Caco-2 (cell line): ENCODE measurements around the gene CDON. TPM values are rescaled to one million over a fixed set of nuclear protein-coding genes. Genes with fewer than 3 reads are reported as not detected.

Source experiments
- BruUV-seq: library from RNA; stranded (reverse); fragments of 400-500 nt; replicated peaks from 2 replicates; lab custom pipeline; 2021; lab: Mats Ljungman, UMichigan
- CTCF ChIA-PET: fragments of 300-600 bp; sonication (Branson Sonifier 250); formaldehyde crosslinking; loops from one replicate; lab custom pipeline; 2022; ENCODE audit warnings: antibody characterized with exemption; lab: Charles Lee
- POLR2A ChIA-PET: fragments of 300-600 bp; sonication (Branson Sonifier 250); formaldehyde crosslinking; loops from one replicate; lab custom pipeline; 2022; ENCODE audit warnings: antibody characterized with exemption; lab: Charles Lee
- DNase-seq, 2 experiments: peaks; one replicate each; pipeline versions ENCODE4 v3.0.0 to v3.0.0-alpha.2; 2020 to 2022
- H3K27me3 ChIP-seq: replicated peaks from 2 replicates; pipeline ENCODE4 v1.6.0; 2011; ENCODE audit warnings: low read length; ENCODE audit not compliant: control insufficient read depth, insufficient read depth
- H3K36me3 ChIP-seq: 2 replicates; pipeline ENCODE4 v1.5.1; 2011; ENCODE audit warnings: low read length; ENCODE audit not compliant: control insufficient read depth, insufficient read depth
- H3K4me1 ChIP-seq: fragments of 250-450 bp; sonication (Bioruptor Pico); 2 replicates; pipeline ENCODE4 v1.5.1; 2020; ENCODE audit warnings: mild to moderate bottlenecking
- H3K4me3 ChIP-seq: 2 replicates; pipeline ENCODE4 v1.5.1; 2011; ENCODE audit warnings: low read depth, mild to moderate bottlenecking, control low read depth, low read length
- H3K9me3 ChIP-seq: fragments of 250-450 bp; sonication (Bioruptor Pico); 2 replicates; pipeline ENCODE4 v1.5.1; 2020; ENCODE audit warnings: mild to moderate bottlenecking, moderate library complexity
- H3K27ac Mint-ChIP-seq: one replicate; pipeline ENCODE4 v1.8.0; 2022; ENCODE audit warnings: mixed read lengths; ENCODE audit not compliant: unreplicated experiment
- H3K27me3 Mint-ChIP-seq: one replicate; pipeline ENCODE4 v1.8.0; 2022; ENCODE audit warnings: mixed read lengths; ENCODE audit not compliant: insufficient read depth, unreplicated experiment
- H3K36me3 Mint-ChIP-seq: one replicate; pipeline ENCODE4 v1.8.0; 2022; ENCODE audit warnings: mild to moderate bottlenecking, mixed read lengths; ENCODE audit not compliant: insufficient read depth, unreplicated experiment
- H3K4me1 Mint-ChIP-seq: one replicate; pipeline ENCODE4 v1.8.0; 2022; ENCODE audit warnings: low read depth, mixed read lengths; ENCODE audit not compliant: unreplicated experiment
- H3K4me3 Mint-ChIP-seq: one replicate; pipeline ENCODE4 v1.8.0; 2022; ENCODE audit warnings: mild to moderate bottlenecking, moderate library complexity, mixed read lengths; ENCODE audit not compliant: unreplicated experiment
- H3K9me3 Mint-ChIP-seq: one replicate; pipeline ENCODE4 v1.8.0; 2022; ENCODE audit warnings: mixed read lengths; ENCODE audit not compliant: unreplicated experiment
- intact Hi-C: fragments of 100-400 bp; cut with micrococcal nuclease; formaldehyde crosslinking; loops from one replicate; pipeline ENCODE4 v1.10.0; 2022; ENCODE audit not compliant: unreplicated experiment
- total RNA-seq: library from RNA; stranded (reverse); gene quantifications from 2 replicates; pipeline ENCODE4 v1.2.3, GENCODE V29; 2022
- TF ChIP-seq, protein P1 (sequence below), 2 experiments: fragments of 200-600 bp in 1 of 2; IDR thresholded peaks; 1 replicate in 1 of 2; 2 replicates in 1 of 2; pipeline versions ENCODE4 v1.5.1 to v1.8.0; 2011 to 2022; ENCODE audit warnings: antibody characterized with exemption in 1 of 2, control low read depth in 1 of 2, inconsistent platforms in 1 of 2, low read depth in 1 of 2, low read length in 1 of 2, mild to moderate bottlenecking in 1 of 2, moderate library complexity in 1 of 2; ENCODE audit not compliant: insufficient read depth in 1 of 2, severe bottlenecking in 1 of 2, unreplicated experiment in 1 of 2

The CDON gene
- total RNA-seq, 1 experiment from 2014 or later = 6.8 TPM

- no peaks in the 10 kb centered on the region for H3K4me1 Mint-ChIP-seq
- H3K9me3 Mint-ChIP-seq = no peaks in the 10 kb centered on the region
- H3K9me3 ChIP-seq = no peaks in the 10 kb centered on the region
- no peak overlapping the region for H3K4me3 ChIP-seq
- peaks cover 7% of the 10 kb centered on the region for H3K27me3 Mint-ChIP-seq
- no peaks in the 10 kb centered on the region for H3K36me3 ChIP-seq
- intact Hi-C loops = no loop called here
- ChIA-PET CTCF (no interaction called here), POLR2A (no interaction called here)
- no peak for DNase-seq
- H3K4me3 Mint-ChIP-seq = no peak overlapping the region
- H3K36me3 Mint-ChIP-seq = no peaks in the 10 kb centered on the region
- TF ChIP-seq, protein P1, sequence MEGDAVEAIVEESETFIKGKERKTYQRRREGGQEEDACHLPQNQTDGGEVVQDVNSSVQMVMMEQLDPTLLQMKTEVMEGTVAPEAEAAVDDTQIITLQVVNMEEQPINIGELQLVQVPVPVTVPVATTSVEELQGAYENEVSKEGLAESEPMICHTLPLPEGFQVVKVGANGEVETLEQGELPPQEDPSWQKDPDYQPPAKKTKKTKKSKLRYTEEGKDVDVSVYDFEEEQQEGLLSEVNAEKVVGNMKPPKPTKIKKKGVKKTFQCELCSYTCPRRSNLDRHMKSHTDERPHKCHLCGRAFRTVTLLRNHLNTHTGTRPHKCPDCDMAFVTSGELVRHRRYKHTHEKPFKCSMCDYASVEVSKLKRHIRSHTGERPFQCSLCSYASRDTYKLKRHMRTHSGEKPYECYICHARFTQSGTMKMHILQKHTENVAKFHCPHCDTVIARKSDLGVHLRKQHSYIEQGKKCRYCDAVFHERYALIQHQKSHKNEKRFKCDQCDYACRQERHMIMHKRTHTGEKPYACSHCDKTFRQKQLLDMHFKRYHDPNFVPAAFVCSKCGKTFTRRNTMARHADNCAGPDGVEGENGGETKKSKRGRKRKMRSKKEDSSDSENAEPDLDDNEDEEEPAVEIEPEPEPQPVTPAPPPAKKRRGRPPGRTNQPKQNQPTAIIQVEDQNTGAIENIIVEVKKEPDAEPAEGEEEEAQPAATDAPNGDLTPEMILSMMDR (IDR thresholded peaks at IDR 0.05; ENCODE audit: insufficient read depth in 1 of 2, low read depth in 1 of 2, low read length in 1 of 2, severe bottlenecking in 1 of 2, unreplicated experiment in 1 of 2) = no peak
- no peaks in the 10 kb centered on the region for H3K4me1 ChIP-seq
- H3K27me3 ChIP-seq = no peaks in the 10 kb centered on the region
- H3K27ac Mint-ChIP-seq = no peak overlapping the region
- BruUV-seq = no TSS peak
Observed at GRCh38 chr11:126090452-126090851, 27.8 kb upstream of the CDON start.

- H3K27me3 Mint-ChIP-seq = peaks cover 3% of the 10 kb centered on the region
- TF ChIP-seq, protein P1 (IDR thresholded peaks at IDR 0.05; ENCODE audit: insufficient read depth in 1 of 2, low read depth in 1 of 2, low read length in 1 of 2, severe bottlenecking in 1 of 2, unreplicated experiment in 1 of 2) = no peak
- DNase-seq = peak; percentile 49 to 63
Observed at GRCh38 chr11:126088999-126089398, 26.3 kb upstream of the CDON start.

GRCh38 chr11:126086248-126086647 is 23.6 kb upstream of the CDON start:
- POLR2A ChIA-PET = no interaction called here
- intact Hi-C loops = no loop called here
- Histone ChIP-seq H3K9me3 (no peaks in the 10 kb centered on the region), H3K4me1 (no peaks in the 10 kb centered on the region), H3K4me3 (no peak overlapping the region), H3K27me3 (no peaks in the 10 kb centered on the region), H3K36me3 (no peaks in the 10 kb centered on the region)
- Mint-ChIP-seq H3K4me1 (no peaks in the 10 kb centered on the region), H3K27me3 (no peaks in the 10 kb centered on the region), H3K4me3 (no peak overlapping the region), H3K36me3 (no peaks in the 10 kb centered on the region), H3K9me3 (no peaks in the 10 kb centered on the region), H3K27ac (no peak overlapping the region)
- CTCF ChIA-PET = no interaction called here
- DNase-seq = no peak
- BruUV-seq = no TSS peak
- TF ChIP-seq, protein P1 (IDR thresholded peaks at IDR 0.05; ENCODE audit: insufficient read depth in 1 of 2, low read depth in 1 of 2, low read length in 1 of 2, severe bottlenecking in 1 of 2, unreplicated experiment in 1 of 2) = no peak

More at GRCh38 chr11:126088999-126089398, 26.3 kb upstream of the CDON start:
- no peaks in the 10 kb centered on the region for H3K36me3 ChIP-seq
- H3K9me3 ChIP-seq = no peaks in the 10 kb centered on the region
- ChIA-PET POLR2A (no interaction called here), CTCF (no interaction called here)
- H3K4me3 ChIP-seq = no peak overlapping the region
- no TSS peak for BruUV-seq
- Mint-ChIP-seq H3K9me3 (no peaks in the 10 kb centered on the region), H3K27ac (no peak overlapping the region), H3K36me3 (no peaks in the 10 kb centered on the region), H3K4me3 (no peak overlapping the region), H3K4me1 (no peaks in the 10 kb centered on the region)
- H3K27me3 ChIP-seq = no peaks in the 10 kb centered on the region
- intact Hi-C loops = no loop called here
- H3K4me1 ChIP-seq = no peaks in the 10 kb centered on the region
